DND-41 (cell line): ENCODE measurements around the gene MAPK12.

Experiments
- ATAC-seq: fragments of 200-7000 bp; cut with Tn5 transposase; 3 replicates; pipeline ENCODE4 v1.9.1; 2021; ENCODE audit warnings: low read depth; ENCODE audit not compliant: insufficient read depth
- DNase-seq: peaks from one replicate; pipeline ENCODE4 v3.0.0-alpha.2; 2020
- H2AFZ ChIP-seq: 2 replicates; pipeline ENCODE4 v1.6.0; 2012; ENCODE audit warnings: low read depth, low read length
- H3K27ac ChIP-seq: 2 replicates; pipeline ENCODE4 v1.5.1; 2012; ENCODE audit warnings: low read length, inconsistent platforms
- H3K27me3 ChIP-seq: fragments of 200-600 bp; sonication (generic); 2 replicates; pipeline ENCODE4 v1.6.0; 2012; ENCODE audit warnings: low read length, mild to moderate bottlenecking, inconsistent platforms; ENCODE audit not compliant: insufficient read depth, poor library complexity
- H3K36me3 ChIP-seq: 2 replicates; pipeline ENCODE4 v1.5.1; 2012; ENCODE audit warnings: low read length, inconsistent platforms; ENCODE audit not compliant: insufficient read depth
- H3K4me1 ChIP-seq: 2 replicates; pipeline ENCODE4 v1.5.1; 2012; ENCODE audit warnings: mild to moderate bottlenecking, low read length; ENCODE audit not compliant: insufficient read depth
- H3K4me2 ChIP-seq: 2 replicates; pipeline ENCODE4 v1.6.0; 2012; ENCODE audit warnings: mild to moderate bottlenecking, moderate library complexity, low read length, inconsistent platforms; ENCODE audit not compliant: insufficient read depth
- H3K4me3 ChIP-seq, 2 experiments: fragments of 200-600 bp in 1 of 2; shearing (Covaris generic) in 1 of 2; 2 replicates each; pipeline ENCODE4 v1.5.1; 2012 to 2016; ENCODE audit warnings: inconsistent platforms in 2 of 2, low read length in 2 of 2, mild to moderate bottlenecking in 2 of 2, low read depth in 1 of 2, moderate library complexity in 1 of 2
- H3K79me2 ChIP-seq: 2 replicates; pipeline ENCODE4 v1.6.0; 2012; ENCODE audit warnings: low read length, inconsistent platforms; ENCODE audit not compliant: insufficient read depth
- H3K9ac ChIP-seq: 2 replicates; pipeline ENCODE4 v1.6.0; 2012; ENCODE audit warnings: low read depth, mild to moderate bottlenecking, inconsistent platforms, low read length, moderate library complexity
- H3K9me3 ChIP-seq: 2 replicates; pipeline ENCODE4 v1.5.1; 2012; ENCODE audit warnings: low read length, moderate library complexity, mild to moderate bottlenecking, inconsistent platforms; ENCODE audit not compliant: insufficient read depth, severe bottlenecking
- H4K20me1 ChIP-seq: 2 replicates; pipeline ENCODE4 v1.6.0; 2012; ENCODE audit warnings: low read length; ENCODE audit not compliant: insufficient read depth
- EZH2 ChIP-seq: IDR thresholded peaks from 3 replicates; pipeline ENCODE4 v1.6.1; 2012; ENCODE audit warnings: borderline replicate concordance, low read depth, mild to moderate bottlenecking, moderate library complexity, low read length, inconsistent platforms; ENCODE audit not compliant: severe bottlenecking
- TF ChIP-seq, protein P1 (sequence below): IDR thresholded peaks from 2 replicates; pipeline ENCODE4 v1.5.1; 2012; ENCODE audit warnings: borderline replicate concordance, low read length, moderate library complexity, mild to moderate bottlenecking; ENCODE audit not compliant: poor library complexity, severe bottlenecking; ENCODE audit errors: extremely low read depth

Gene MAPK12

DNA sequence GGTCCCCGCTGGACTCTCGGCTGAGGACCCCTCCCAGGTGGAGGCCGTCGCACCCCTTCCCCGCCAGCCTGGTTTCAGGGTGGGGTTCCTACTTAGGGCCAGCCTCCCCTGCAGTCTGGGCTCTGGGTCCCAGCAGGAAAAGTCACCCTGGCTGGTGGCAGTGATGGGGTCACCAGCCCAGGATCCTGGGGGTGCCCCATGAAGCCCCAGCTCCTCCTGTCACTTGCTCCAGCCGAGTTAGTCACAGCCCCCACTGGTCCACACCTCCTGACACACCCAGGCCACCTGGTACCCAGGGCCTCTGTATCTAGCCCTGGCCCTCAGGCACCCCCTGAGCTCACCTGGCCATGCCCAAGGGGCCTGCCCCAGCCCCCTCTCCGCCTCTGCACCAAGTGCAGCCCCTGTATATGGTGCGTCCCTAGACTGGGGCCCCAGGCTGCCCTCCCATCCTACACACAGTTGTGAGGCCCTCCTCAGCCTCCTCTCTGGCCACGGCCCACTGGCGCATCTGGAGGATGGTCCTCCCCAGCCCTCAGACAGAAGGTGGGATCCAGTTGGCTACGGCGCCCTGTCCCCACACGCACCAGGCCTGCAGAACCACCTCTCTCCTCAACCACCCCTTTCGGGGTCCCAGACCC lies 39.3 kb upstream of the MAPK12 start:
- H3K79me2 ChIP-seq, result no peaks in the 10 kb centered on the region
- H3K9ac ChIP-seq, result no peak overlapping the region
- H3K4me1 ChIP-seq, result no peaks in the 10 kb centered on the region
- H4K20me1 ChIP-seq, result peaks cover 22% of the 10 kb centered on the region
- H3K9me3 ChIP-seq, result no peaks in the 10 kb centered on the region
- H3K27me3 ChIP-seq, result no peaks in the 10 kb centered on the region
- DNase-seq, result no peak
- H3K36me3 ChIP-seq, result no peaks in the 10 kb centered on the region
- H3K27ac ChIP-seq, result no peak overlapping the region
- no peak for ATAC-seq
- no peak overlapping the region for H2AFZ ChIP-seq
- H3K4me2 ChIP-seq, result no peak overlapping the region
- no peak overlapping the region for H3K4me3 ChIP-seq
- TF ChIP-seq EZH2, result no peak
- TF ChIP-seq, protein P1, sequence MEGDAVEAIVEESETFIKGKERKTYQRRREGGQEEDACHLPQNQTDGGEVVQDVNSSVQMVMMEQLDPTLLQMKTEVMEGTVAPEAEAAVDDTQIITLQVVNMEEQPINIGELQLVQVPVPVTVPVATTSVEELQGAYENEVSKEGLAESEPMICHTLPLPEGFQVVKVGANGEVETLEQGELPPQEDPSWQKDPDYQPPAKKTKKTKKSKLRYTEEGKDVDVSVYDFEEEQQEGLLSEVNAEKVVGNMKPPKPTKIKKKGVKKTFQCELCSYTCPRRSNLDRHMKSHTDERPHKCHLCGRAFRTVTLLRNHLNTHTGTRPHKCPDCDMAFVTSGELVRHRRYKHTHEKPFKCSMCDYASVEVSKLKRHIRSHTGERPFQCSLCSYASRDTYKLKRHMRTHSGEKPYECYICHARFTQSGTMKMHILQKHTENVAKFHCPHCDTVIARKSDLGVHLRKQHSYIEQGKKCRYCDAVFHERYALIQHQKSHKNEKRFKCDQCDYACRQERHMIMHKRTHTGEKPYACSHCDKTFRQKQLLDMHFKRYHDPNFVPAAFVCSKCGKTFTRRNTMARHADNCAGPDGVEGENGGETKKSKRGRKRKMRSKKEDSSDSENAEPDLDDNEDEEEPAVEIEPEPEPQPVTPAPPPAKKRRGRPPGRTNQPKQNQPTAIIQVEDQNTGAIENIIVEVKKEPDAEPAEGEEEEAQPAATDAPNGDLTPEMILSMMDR, result no peak

DNA sequence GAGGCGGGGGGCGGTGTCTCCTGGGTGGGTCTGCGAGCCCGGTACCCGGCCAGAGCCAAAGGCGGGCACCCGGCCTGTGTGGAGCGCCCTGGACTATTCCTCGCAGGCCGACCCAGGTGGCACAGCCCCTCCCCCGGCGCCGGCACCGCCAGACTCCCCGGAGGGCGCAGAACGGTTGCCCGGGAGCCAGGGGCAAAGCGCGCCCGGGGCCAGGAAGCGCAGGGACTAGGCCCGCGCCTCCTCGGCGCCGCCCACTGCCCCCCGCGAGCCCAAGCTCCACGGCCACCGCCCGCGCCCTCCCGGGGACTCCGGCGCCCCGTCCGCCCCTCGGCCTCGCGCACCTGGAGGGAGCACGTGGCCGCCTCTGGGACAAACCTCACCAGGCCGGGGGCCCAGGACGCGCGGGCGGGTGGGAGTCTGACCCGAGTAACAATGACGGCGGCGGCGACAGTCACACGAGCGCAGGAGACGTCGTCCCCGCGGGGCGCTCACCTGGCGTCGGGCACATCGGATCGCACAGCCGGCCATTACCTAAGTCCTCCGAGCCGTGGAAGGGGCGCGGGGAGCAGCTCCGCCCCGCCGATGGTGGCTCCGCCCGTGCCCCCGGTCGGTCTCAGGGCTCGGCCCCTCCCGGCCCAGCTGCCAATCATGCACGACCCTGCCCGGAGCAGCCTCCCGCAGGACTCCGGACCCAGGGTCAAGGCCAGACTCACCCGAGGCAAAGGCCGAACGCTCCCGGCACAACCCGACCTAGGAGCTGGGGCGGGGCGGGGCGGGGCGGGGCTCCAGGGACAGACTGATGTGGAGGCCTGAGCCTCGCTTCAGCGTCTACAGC lies 38.5 kb upstream of the MAPK12 start:
- Histone ChIP-seq H4K20me1 (peaks cover 16% of the 10 kb centered on the region), H3K27ac (no peak overlapping the region), H3K79me2 (no peaks in the 10 kb centered on the region), H3K36me3 (no peaks in the 10 kb centered on the region), H3K27me3 (no peaks in the 10 kb centered on the region), H2AFZ (no peak overlapping the region), H3K4me3 (no peak overlapping the region), H3K9me3 (no peaks in the 10 kb centered on the region), H3K9ac (no peak overlapping the region), H3K4me2 (no peak overlapping the region), H3K4me1 (no peaks in the 10 kb centered on the region)
- DNase-seq (no peak), ATAC-seq (no peak)
- TF ChIP-seq, protein P1, result no peak
- no peak for TF ChIP-seq EZH2

GRCh38 chr22:50298937-50299784 lies 37.7 kb upstream of the MAPK12 start:
- peaks cover 14% of the 10 kb centered on the region for H4K20me1 ChIP-seq
- ATAC-seq, result no peak
- no peak overlapping the region for H3K4me2 ChIP-seq
- no peaks in the 10 kb centered on the region for H3K27me3 ChIP-seq
- H3K4me3 ChIP-seq, result no peak overlapping the region
- no peaks in the 10 kb centered on the region for H3K36me3 ChIP-seq
- no peak overlapping the region for H2AFZ ChIP-seq
- DNase-seq, result no peak
- H3K9ac ChIP-seq, result no peak overlapping the region
- H3K4me1 ChIP-seq, result no peaks in the 10 kb centered on the region
- no peak overlapping the region for H3K27ac ChIP-seq
- no peak for TF ChIP-seq EZH2
- TF ChIP-seq, protein P1, result no peak
- no peaks in the 10 kb centered on the region for H3K79me2 ChIP-seq
- no peaks in the 10 kb centered on the region for H3K9me3 ChIP-seq
